H9 (cell line): ENCODE measurements around the gene SIGLEC14. TPM values are rescaled to one million over a fixed set of nuclear protein-coding genes. Genes with fewer than 3 reads are reported as not detected.
A peak's percentile ranks its signal among the peaks of the same experiment; 100 is the strongest.

Source experiments
- DNase-seq: peaks from one replicate; pipeline ENCODE4 v3.0.0-alpha.2; 2017
- H2AFZ ChIP-seq: one replicate; pipeline ENCODE4 v1.6.1; 2013; ENCODE audit warnings: mild to moderate bottlenecking, low read length, control low read depth, moderate library complexity
- H2AK5ac ChIP-seq: 2 replicates; pipeline ENCODE4 v1.6.1; 2013; ENCODE audit warnings: low read length, control low read depth, mixed read lengths; ENCODE audit not compliant: insufficient read length
- H2BK120ac ChIP-seq: one replicate; pipeline ENCODE4 v1.6.1; 2013; ENCODE audit warnings: low read depth, mild to moderate bottlenecking, low read length, control low read depth, inconsistent platforms; ENCODE audit not compliant: poor library complexity, severe bottlenecking
- H2BK12ac ChIP-seq: 2 replicates; pipeline ENCODE4 v1.6.1; 2013; ENCODE audit warnings: low read length, control low read depth, mixed read lengths, low read depth; ENCODE audit not compliant: insufficient read length
- H2BK15ac ChIP-seq: 2 replicates; pipeline ENCODE4 v1.6.1; 2013; ENCODE audit warnings: low read depth, low read length, control low read depth
- H2BK20ac ChIP-seq: one replicate; pipeline ENCODE4 v1.6.1; 2013; ENCODE audit warnings: low read depth, mild to moderate bottlenecking, low read length, control low read depth, inconsistent platforms; ENCODE audit not compliant: poor library complexity, severe bottlenecking
- H2BK5ac ChIP-seq: 2 replicates; pipeline ENCODE4 v1.6.1; 2013; ENCODE audit warnings: low read length, control low read depth, mixed read lengths; ENCODE audit not compliant: insufficient read length
- H3K14ac ChIP-seq: 2 replicates; pipeline ENCODE4 v1.6.1; 2013; ENCODE audit warnings: low read length, control low read depth; ENCODE audit not compliant: insufficient read depth
- H3K18ac ChIP-seq: 2 replicates; pipeline ENCODE4 v1.6.1; 2013; ENCODE audit warnings: low read depth, mild to moderate bottlenecking, mixed read lengths, low read length, control low read depth; ENCODE audit not compliant: insufficient read length
- H3K23ac ChIP-seq: 2 replicates; pipeline ENCODE4 v1.6.1; 2013; ENCODE audit warnings: low read length, control low read depth, mixed read lengths, low read depth; ENCODE audit not compliant: insufficient read length
- H3K23me2 ChIP-seq: 2 replicates; pipeline ENCODE4 v1.6.1; 2013; ENCODE audit warnings: low read depth, mild to moderate bottlenecking, mixed read lengths, low read length, control low read depth; ENCODE audit not compliant: insufficient read length, poor library complexity, severe bottlenecking
- H3K27ac ChIP-seq: 2 replicates; pipeline ENCODE4 v1.5.1; 2013; ENCODE audit warnings: low read length, control low read depth, mixed read lengths, low read depth; ENCODE audit not compliant: insufficient read length
- H3K27me3 ChIP-seq: 2 replicates; pipeline ENCODE4 v1.6.1; 2013; ENCODE audit warnings: low read length, control low read depth, inconsistent platforms; ENCODE audit not compliant: insufficient read depth
- H3K4ac ChIP-seq: 2 replicates; pipeline ENCODE4 v1.6.1; 2013; ENCODE audit warnings: low read depth, mild to moderate bottlenecking, control low read depth, inconsistent platforms, low read length, moderate library complexity
- H3K4me1 ChIP-seq: 2 replicates; pipeline ENCODE4 v1.6.1; 2013; ENCODE audit warnings: low read length, control low read depth, inconsistent platforms; ENCODE audit not compliant: insufficient read depth
- H3K4me2 ChIP-seq: 2 replicates; pipeline ENCODE4 v1.6.1; 2013; ENCODE audit warnings: low read length, control low read depth, mixed read lengths; ENCODE audit not compliant: insufficient read length, insufficient read depth
- H3K56ac ChIP-seq: 2 replicates; pipeline ENCODE4 v1.6.1; 2013; ENCODE audit warnings: low read depth, mild to moderate bottlenecking, mixed read lengths, low read length, control low read depth; ENCODE audit not compliant: insufficient read length
- H3K79me1 ChIP-seq: 2 replicates; pipeline ENCODE4 v1.6.1; 2013; ENCODE audit warnings: low read depth, mild to moderate bottlenecking, moderate library complexity, low read length, control low read depth, inconsistent platforms; ENCODE audit not compliant: insufficient read depth, poor library complexity, severe bottlenecking
- H3K79me2 ChIP-seq: 2 replicates; pipeline ENCODE4 v1.6.1; 2013; ENCODE audit warnings: low read length, control low read depth, inconsistent platforms; ENCODE audit not compliant: insufficient read depth
- H3K9ac ChIP-seq: 2 replicates; pipeline ENCODE4 v1.6.1; 2013; ENCODE audit warnings: low read length, control low read depth, mixed read lengths; ENCODE audit not compliant: insufficient read length; ENCODE audit errors: extremely low read depth
- H3K9me3 ChIP-seq: one replicate; pipeline ENCODE4 v1.6.1; 2013; ENCODE audit warnings: low read depth, low read length, inconsistent platforms; ENCODE audit not compliant: control insufficient read depth
- H3T11ph ChIP-seq: one replicate; pipeline ENCODE4 v1.6.1; 2013; ENCODE audit warnings: mild to moderate bottlenecking, low read length, control low read depth, inconsistent platforms
- H4K20me1 ChIP-seq: one replicate; pipeline ENCODE4 v1.6.1; 2013; ENCODE audit not compliant: control insufficient read depth, insufficient read length, insufficient read depth
- H4K5ac ChIP-seq: 2 replicates; pipeline ENCODE4 v1.6.1; 2013; ENCODE audit warnings: low read depth, mild to moderate bottlenecking, mixed read lengths, low read length, control low read depth; ENCODE audit not compliant: insufficient read length
- H4K8ac ChIP-seq: replicated peaks from 2 replicates; pipeline ENCODE4 v1.6.1; 2013; ENCODE audit warnings: low read length, control low read depth, mixed read lengths, low read depth; ENCODE audit not compliant: insufficient read length
- H4K91ac ChIP-seq: 2 replicates; pipeline ENCODE4 v1.6.1; 2013; ENCODE audit warnings: low read depth, mild to moderate bottlenecking, moderate library complexity, mixed read lengths, low read length, control low read depth; ENCODE audit not compliant: insufficient read length
- H3K27ac Mint-ChIP-seq, 3 experiments: 2 replicates in 2 of 3; 3 replicates in 1 of 3; pipeline ENCODE4 v1.8.0; 2020 to 2021; ENCODE audit warnings: mixed read lengths in 3 of 3, mild to moderate bottlenecking in 1 of 3, moderate library complexity in 1 of 3
- H3K27me3 Mint-ChIP-seq: 2 replicates; pipeline ENCODE4 v1.8.0; 2021; ENCODE audit warnings: low read depth, mild to moderate bottlenecking, moderate library complexity, mixed read lengths
- H3K36me3 Mint-ChIP-seq, 3 experiments: 2 replicates in 2 of 3; 3 replicates in 1 of 3; pipeline ENCODE4 v1.8.0; 2020 to 2021; ENCODE audit warnings: low read depth in 3 of 3, mixed read lengths in 3 of 3; ENCODE audit not compliant: insufficient read depth in 1 of 3
- H3K4me1 Mint-ChIP-seq, 2 experiments: 2 replicates each; pipeline ENCODE4 v1.8.0; 2020; ENCODE audit warnings: mixed read lengths in 2 of 2
- H3K4me3 Mint-ChIP-seq, 2 experiments: 2 replicates in 1 of 2; 3 replicates in 1 of 2; pipeline ENCODE4 v1.8.0; 2020 to 2021; ENCODE audit warnings: mild to moderate bottlenecking in 2 of 2, mixed read lengths in 2 of 2, moderate library complexity in 1 of 2
- H3K9me3 Mint-ChIP-seq, 2 experiments: 2 replicates in 1 of 2; 3 replicates in 1 of 2; pipeline ENCODE4 v1.8.0; 2020; ENCODE audit warnings: mild to moderate bottlenecking in 2 of 2, mixed read lengths in 2 of 2, moderate library complexity in 1 of 2
- WGBS: extraction: QIAGEN DNeasy Blood & Tissue Kit; methylation state at CpG from one replicate; pipeline ENCODE4 v1.1.7; 2013; ENCODE audit warnings: missing lambda C conversion rate, low lambda C conversion rate, mixed read lengths; ENCODE audit not compliant: insufficient read length; ENCODE audit errors: extremely low coverage; 5-methylcytosine and 5-hydroxymethylcytosine counted together
- total RNA-seq: library from RNA; stranded (reverse); gene quantifications from 2 replicates; pipeline ENCODE4 v1.2.1, GENCODE V29; 2021
- TF ChIP-seq, protein P1 (sequence below): fragments of 200-600 bp; sonication (generic); conservative IDR thresholded peaks from 3 replicates; pipeline ENCODE4 v1.8.0; 2021; ENCODE audit warnings: antibody characterized with exemption, mild to moderate bottlenecking

SIGLEC14 gene
- total RNA-seq, 1 experiment from 2014 or later = not detected

DNA sequence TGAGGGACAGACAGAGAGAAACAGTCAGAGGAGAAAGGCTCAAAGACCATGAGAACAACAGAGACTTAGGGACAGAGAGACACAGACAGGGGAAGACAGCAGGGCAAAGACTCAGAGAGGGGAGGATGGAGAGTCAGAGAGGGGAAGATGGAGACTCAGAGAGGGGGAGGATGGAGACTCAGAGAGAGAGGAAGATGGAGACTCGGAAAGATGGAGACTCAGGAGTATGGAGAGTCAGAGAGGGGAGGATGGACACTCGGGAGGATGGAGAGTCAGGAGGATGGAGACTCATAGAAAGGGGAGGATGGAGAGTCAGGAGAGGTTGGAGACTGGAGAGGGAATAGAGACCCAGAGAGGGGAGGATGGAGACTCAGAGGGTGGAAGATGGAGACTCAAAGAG is 47.2 kb upstream of the SIGLEC14 start:
- no peaks in the 10 kb centered on the region; a peak in 1 of 5 replicates for H3K9me3 Mint-ChIP-seq
- H3K9me3 ChIP-seq = no peaks in the 10 kb centered on the region
- H2BK120ac ChIP-seq = no peak overlapping the region
- no peaks in the 10 kb centered on the region for H3K4me1 ChIP-seq
- no peak overlapping the region for H2BK5ac ChIP-seq
- H3K56ac ChIP-seq = no peak overlapping the region
- H3K27me3 ChIP-seq = no peaks in the 10 kb centered on the region
- H2BK12ac ChIP-seq = no peak overlapping the region
- no peak overlapping the region for H4K91ac ChIP-seq
- TF ChIP-seq, protein P1, sequence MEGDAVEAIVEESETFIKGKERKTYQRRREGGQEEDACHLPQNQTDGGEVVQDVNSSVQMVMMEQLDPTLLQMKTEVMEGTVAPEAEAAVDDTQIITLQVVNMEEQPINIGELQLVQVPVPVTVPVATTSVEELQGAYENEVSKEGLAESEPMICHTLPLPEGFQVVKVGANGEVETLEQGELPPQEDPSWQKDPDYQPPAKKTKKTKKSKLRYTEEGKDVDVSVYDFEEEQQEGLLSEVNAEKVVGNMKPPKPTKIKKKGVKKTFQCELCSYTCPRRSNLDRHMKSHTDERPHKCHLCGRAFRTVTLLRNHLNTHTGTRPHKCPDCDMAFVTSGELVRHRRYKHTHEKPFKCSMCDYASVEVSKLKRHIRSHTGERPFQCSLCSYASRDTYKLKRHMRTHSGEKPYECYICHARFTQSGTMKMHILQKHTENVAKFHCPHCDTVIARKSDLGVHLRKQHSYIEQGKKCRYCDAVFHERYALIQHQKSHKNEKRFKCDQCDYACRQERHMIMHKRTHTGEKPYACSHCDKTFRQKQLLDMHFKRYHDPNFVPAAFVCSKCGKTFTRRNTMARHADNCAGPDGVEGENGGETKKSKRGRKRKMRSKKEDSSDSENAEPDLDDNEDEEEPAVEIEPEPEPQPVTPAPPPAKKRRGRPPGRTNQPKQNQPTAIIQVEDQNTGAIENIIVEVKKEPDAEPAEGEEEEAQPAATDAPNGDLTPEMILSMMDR = no peak
- H3T11ph ChIP-seq = no peak overlapping the region
- H3K36me3 Mint-ChIP-seq = peaks cover 7 to 59% (median 37%) of the 10 kb centered on the region in 3 experiments; a peak in 6 of 7 replicates
- H4K8ac ChIP-seq = no peak overlapping the region
- H3K4me1 Mint-ChIP-seq = peaks cover 18 to 21% of the 10 kb centered on the region in 2 experiments
- H3K27ac Mint-ChIP-seq = peak overlapping the region in 1 of 3 experiments; percentile 29; a peak in 1 of 7 replicates
- H2BK15ac ChIP-seq = no peak overlapping the region
- H2BK20ac ChIP-seq = no peak overlapping the region
- DNase-seq = no peak
- H3K9ac ChIP-seq = no peak overlapping the region
- WGBS = no CpG with 5 or more reads among the region's 2 CpGs
- no peaks in the 10 kb centered on the region; the same call in 1 of the 2 replicates for H3K79me2 ChIP-seq
- H4K5ac ChIP-seq = no peak overlapping the region
- no peak overlapping the region for H3K4ac ChIP-seq
- H3K18ac ChIP-seq = no peak overlapping the region
- H2AFZ ChIP-seq = no peak overlapping the region
- H3K23me2 ChIP-seq = peaks cover 17% of the 10 kb centered on the region
- no peaks in the 10 kb centered on the region for H3K79me1 ChIP-seq
- H3K27ac ChIP-seq = no peak overlapping the region
- no peak overlapping the region for H3K14ac ChIP-seq
- no peak overlapping the region for H3K4me2 ChIP-seq
- no peaks in the 10 kb centered on the region for H4K20me1 ChIP-seq
- H3K27me3 Mint-ChIP-seq = no peaks in the 10 kb centered on the region
- H2AK5ac ChIP-seq = no peak overlapping the region
- no peak overlapping the region for H3K23ac ChIP-seq
- peak overlapping the region in 1 of 2 experiments; percentile 6; a peak in 1 of 5 replicates for H3K4me3 Mint-ChIP-seq
